COLO668 (cell line): ENCODE measurements around the gene ZNRD2.
A peak's percentile ranks its signal among the peaks of the same experiment; 100 is the strongest.

Experiments used
- DNase-seq: peaks from one replicate; lab custom pipeline; 2025; ENCODE audit not compliant: unreplicated experiment; lab: John Stamatoyannopoulos, UW

Gene ZNRD2

DNA sequence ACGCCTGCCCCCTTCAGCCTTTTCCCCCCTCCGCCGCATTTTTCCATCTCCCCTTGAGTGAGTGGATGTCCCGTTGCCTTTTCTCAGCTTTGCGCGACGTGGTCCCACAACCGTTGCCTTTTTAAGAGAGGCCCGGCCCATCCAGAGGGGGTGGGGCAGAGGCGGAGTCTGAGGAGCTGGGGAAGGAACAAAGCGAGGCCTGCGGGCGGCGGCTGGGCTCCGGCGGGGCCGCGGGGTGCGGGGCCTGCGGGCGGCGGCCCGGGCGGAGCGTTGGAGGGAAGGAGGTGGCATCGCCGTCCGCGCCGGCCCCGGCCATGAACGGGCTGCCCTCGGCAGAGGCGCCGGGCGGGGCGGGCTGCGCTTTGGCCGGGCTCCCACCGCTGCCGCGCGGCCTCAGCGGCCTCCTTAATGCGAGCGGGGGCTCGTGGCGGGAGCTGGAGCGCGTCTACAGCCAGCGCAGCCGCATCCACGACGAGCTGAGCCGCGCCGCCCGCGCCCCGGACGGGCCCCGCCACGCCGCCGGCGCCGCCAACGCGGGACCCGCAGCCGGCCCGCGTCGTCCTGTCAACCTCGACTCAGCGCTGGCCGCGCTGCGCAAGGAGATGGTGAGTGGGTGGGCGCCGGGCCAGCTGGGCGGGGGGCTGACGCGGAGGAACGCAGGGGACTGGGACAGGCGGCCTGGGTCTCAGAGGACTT is 2.2 kb downstream of the ZNRD2 start, which contains the start of gene FAM89B:
Gene FAM89B, plus strand, starts transcription at position 183 of the 696 bp plus-strand sequence. Its CDS starts 132 bp downstream, at position 315.
- DNase-seq: peak; percentile 76

GRCh38 chr11:65573391-65574079 is 3.3 kb downstream of the ZNRD2 start:
- no peak for DNase-seq

DNA sequence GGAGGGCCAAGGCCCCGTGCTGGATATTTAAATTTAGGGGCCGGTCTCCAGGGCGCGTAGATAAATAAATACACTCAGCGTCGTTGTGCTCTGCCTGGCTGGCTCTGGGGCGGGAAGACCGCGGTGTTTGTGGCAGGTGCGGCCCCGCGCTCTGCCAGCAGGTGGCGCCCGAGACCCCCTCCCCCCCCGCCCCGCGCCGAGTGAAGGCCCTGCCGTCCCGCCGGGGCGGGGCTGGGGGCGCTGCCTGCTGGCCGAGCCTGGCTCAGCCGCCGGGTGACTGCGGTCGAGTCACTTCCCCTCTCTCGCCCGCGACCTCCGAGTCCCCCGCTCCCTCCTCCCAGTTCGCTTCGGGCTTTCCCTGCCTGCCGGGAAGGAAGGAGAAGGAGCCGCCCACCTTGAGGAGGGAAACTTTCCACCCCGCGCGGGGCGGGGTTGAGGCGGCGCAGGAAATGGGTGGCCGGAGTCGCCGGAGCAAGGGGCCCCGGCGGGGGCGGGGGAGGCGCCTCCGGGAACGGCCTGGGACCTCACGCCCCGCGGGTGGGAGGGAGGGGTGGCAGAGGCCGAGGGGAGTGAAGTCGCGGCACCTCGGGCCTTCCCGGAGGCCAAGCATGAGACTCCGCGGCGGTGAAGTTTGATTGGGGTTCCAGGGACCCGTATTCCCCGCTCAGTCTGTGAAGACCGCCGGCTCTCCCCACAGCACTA is 4.0 kb downstream of the ZNRD2 start:
- peak; percentile 87 for DNase-seq

DNA sequence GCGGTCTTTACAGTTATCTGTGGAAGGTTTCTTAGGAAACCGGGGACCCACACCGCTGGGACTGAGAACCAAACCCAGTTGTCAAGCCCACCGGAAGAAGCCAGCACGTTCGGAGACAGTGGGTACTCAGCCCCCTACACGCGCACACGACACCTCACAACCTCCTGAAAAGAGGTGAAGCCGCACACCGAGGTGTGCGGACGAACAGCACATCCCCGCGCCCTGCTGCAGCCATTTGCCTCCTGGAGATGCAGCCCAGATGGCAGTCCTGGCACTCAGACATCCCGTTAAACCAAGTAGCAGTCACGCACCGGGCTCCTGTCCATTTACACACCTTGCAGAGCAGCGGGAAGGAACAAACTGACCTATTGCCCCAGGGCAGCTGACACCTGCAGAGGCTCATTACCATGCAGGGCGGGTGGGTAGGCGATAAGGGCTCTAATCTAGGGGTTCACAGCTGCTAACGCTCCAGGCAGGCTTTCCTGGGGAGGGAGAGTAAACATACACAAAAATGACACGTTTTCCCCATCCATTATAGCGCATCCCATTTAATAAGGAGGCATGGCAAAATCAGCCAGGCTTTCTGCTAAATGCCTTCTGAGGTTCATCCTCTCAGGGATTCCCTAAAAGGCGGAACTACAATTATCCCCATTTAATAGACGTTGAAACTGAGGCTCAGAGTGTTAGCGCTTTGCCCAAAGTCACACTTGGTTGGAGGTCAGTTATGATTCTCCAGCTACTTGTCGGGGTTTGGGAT is 4.7 kb downstream of the ZNRD2 start:
- peak; percentile 61 for DNase-seq

- DNase-seq: peak; percentile 73
These were observed 5.4 kb downstream of the ZNRD2 start, which contains the start of gene EHBP1L1 for GRCh38 chr11:65575568-65576231. TSS of gene EHBP1L1 (plus strand) at chr11:65576053. CDS start at chr11:65576303, 250 bp downstream.

DNA sequence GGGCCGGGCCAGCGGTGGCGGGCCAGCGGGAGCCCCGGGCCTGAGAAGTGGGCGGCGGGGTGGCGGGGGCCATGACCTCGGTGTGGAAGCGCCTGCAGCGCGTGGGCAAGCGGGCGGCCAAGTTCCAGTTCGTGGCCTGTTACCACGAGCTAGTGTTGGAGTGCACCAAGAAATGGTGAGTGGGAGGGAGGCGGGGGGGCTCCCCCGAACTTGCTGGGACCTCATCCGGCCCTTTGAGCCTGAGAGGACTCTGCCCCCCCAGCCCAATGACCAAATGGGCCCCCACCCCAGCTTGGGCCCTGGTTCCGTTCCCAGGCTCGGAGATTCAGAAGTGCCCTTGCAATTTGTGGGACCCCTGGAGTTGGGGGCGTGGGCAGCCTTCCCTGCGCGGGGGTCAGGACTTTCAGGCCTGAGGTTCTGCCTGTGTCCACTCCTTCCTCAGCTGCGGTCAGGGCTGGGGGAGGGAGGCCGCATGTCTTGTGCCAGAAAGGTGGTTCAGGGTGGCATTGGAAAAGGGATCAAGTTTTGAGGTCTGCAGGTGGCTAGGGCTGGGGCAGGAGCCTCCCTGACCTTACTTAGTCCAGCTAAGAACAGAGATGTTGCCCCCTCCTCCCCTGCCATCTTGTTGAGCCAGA is 6.1 kb downstream of the ZNRD2 start:
- DNase-seq: no peak

DNA sequence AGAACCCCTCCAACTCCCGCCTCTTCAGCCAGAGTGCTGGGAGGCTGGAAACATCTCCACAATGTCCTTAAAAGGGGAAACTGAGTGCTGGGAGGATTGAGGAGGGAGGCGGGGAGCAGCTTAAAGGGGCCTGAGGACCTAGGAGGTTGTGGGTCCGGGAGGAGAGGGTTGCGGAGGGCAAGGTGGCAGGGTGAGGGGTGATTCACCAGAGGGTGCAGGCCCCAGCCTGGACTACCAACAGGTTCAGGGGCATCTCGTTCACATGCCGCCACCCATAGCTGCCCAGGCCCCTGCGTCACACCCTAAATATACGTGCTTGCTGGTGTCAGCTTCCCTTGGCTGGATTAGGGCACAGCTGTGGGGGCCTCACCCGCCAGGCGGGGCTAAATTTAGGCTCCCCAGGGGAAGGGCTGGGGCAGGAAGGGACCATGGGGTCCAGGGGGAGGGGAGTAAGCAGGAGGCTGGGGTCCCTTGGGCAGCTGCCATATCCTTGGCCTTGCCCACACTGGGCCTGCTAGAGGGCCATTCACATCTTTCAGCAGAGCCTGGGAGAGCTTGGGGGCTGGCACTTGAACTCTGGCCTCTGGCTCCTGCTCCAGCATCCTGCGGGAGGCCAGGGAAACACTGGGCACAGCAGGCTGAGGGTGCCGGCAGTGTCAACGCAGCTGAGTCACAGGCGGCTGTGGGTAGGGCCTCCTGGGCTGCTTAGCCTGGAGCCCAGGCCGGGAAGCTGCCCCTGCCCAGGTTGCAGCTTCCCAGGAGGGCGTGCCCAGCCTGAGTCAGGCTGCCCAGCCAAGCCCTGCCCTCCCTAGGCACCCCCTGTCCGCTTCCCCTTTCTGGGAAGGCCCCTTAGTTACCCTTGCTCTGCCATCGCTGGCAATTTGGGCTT is 6.8 kb downstream of the ZNRD2 start:
- peak; percentile 74 for DNase-seq

- DNase-seq: no peak
These were observed 7.5 kb downstream of the ZNRD2 start for GRCh38 chr11:65577756-65578109.

GRCh38 chr11:65578134-65578533 is 7.9 kb downstream of the ZNRD2 start:
- DNase-seq: no peak

DNA sequence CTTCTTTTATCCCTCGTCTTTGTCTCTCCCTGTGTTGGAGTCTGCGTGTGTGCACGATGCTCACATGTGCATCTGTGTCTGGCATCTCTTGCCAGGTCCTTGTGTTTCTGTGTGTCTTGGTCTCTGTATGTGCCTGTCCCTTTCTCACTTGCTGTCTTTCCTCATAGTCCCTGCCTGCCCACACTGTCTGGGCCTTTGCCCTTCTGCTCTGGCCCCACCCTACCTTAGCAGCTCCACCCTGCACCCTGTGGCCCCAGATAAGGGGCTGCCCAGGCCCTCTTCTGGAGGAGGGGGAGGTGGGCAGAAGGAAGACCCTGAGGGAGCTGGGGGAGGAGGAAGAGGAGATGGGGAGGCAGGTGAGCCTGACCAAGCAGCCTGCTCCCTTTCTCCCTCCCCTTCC is 8.4 kb downstream of the ZNRD2 start:
- no peak for DNase-seq

DNA sequence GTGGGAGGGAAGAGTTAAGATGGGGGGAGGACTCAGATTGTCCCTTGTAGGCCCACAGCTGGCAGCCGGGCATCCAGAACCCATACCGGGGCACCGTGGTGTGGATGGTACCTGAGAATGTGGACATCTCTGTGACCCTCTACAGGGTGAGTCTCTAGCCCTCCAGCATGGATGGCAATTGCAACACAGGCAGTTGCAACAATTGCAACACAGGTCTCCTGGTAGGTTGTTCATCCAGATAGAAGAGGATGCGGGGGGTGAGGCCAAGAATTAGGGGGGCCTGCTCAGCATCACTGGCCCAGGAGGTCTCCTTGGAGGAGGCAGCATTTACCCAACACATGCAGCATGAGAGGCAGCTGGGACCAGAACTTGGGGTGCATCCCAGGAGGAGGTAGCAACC is 9.0 kb downstream of the ZNRD2 start:
- DNase-seq: no peak

DNA sequence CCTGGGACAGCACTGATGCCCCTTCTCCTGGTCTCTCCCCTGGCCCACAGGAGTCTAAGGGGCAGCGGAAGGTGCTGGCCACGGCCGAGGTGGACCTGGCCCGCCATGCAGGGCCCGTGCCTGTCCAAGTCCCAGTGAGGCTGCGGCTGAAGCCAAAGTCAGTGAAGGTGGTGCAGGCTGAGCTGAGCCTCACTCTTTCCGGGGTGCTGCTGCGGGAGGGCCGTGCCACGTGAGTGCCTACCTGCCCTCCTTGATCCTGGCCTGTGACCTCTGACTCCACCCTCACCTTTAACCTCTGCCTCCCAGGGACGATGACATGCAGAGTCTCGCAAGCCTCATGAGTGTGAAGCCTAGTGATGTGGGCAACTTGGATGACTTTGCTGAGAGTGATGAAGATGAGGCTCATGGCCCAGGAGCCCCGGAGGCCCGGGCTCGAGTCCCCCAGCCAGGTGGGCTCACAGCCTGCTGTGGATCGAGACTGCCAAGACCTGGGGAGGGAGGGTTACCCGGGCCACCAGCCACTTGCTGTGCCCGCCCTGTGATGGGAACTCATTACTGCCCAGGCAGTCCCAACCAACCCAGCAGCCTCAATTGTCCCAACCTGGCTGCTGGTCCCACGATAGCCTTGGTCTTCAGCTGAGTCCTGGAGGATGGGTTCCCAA is 9.9 kb downstream of the ZNRD2 start:
- no peak for DNase-seq

GRCh38 chr11:65580756-65581155 is 10.5 kb downstream of the ZNRD2 start:
- DNase-seq: no peak

- no peak for DNase-seq
These were observed 11.7 kb downstream of the ZNRD2 start for GRCh38 chr11:65581928-65582327.

DNA sequence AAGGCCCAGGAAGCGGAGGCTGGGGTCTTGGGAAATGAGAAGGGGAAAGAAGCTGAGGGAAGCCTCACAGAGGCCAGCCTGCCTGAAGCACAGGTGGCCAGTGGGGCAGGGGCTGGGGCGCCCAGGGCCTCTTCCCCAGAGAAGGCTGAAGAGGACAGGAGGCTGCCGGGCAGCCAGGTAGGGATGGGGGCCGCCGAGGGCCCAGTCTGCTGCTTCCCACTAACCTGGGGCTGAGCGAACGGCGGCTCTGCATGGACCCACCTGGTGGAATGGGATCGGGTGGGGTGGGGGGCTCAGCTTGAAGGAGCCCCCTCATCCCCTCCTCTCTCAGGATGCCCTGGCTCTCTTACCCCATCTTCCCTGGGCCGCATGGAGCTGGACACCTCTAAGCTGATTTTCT is 13.3 kb downstream of the ZNRD2 start:
- no peak for DNase-seq

GRCh38 chr11:65584106-65584505 is 13.8 kb downstream of the ZNRD2 start:
- DNase-seq: no peak

DNA sequence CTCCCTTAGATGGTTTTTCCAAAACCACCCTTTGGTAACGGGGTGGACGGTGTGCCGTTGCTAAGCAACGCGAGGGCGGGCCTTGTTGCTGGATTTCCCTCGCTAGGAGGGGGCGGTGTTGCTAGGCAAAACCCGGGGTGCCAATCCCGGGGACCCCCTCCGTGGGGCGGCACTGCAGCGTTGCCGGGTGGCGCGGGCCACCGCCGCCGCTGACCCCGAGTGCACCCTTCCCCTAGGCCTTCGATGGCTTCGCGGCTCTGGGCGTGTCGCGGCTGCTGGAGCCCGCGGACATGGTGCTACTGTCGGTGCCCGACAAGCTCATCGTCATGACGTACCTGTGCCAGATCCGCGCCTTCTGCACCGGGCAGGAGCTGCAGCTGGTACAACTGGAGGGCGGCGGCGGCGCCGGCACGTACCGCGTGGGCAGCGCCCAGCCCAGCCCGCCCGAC is 14.5 kb downstream of the ZNRD2 start:
- DNase-seq: no peak

DNA sequence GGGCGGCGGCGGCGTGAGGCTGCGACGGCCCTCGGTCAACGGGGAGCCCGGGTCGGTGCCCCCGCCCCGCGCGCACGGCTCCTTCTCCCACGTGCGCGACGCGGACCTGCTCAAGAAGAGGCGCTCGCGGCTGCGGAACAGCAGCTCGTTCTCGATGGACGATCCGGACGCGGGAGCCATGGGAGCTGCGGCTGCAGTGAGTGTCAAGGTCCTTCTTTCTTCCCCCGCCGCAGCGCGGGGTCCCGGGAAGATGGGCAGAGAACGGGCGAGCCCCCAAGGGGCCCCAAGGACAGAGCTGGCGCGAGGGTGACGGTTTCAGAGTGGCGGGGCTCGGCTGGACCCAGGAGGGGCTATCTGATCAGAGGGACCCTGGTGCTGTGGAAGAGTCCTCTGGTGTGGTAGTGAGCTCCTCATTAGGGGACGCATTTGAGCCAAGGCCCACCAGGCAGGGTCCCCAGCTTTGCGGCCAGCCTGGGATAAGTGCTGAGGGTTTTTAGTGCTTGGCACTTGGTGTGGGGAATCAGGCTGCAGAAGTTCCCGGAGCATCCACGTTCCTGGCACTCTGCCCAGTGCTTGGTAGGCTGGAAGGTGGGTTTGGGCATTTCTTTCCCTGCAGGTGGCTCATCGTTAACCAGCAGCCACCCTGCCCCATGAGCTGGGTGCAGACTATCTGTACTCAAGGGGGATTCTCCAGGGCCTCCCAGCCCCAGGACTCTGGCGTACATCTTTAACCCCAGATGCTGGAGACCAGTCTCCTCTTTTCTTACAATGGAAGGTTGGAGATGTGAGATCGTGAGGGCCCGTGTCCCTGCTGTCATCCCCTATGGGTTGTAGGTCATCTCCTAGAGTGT is 15.3 kb downstream of the ZNRD2 start:
- peak; percentile 38 for DNase-seq
